Calu3 (cell line): ENCODE data around the gene HAUS8. TPM values are rescaled to one million over a fixed set of nuclear protein-coding genes. Genes with fewer than 3 reads are reported as not detected.

ENCODE experiments used
- BruUV-seq: library from RNA; stranded (reverse); fragments of 400-500 nt; replicated peaks from 2 replicates; lab custom pipeline; 2021; lab: Mats Ljungman, UMichigan
- CTCF ChIA-PET: fragments of 300-600 bp; sonication (Branson Sonifier 250); formaldehyde crosslinking; loops from one replicate; lab custom pipeline; 2022; ENCODE audit warnings: antibody characterized with exemption; lab: Charles Lee
- DNase-seq: peaks from one replicate; pipeline ENCODE4 v3.0.0; 2022
- H3K27ac Mint-ChIP-seq: one replicate; pipeline ENCODE4 v1.8.0; 2022; ENCODE audit warnings: mixed read lengths; ENCODE audit not compliant: unreplicated experiment
- H3K27me3 Mint-ChIP-seq: one replicate; pipeline ENCODE4 v1.8.0; 2022; ENCODE audit warnings: mixed read lengths; ENCODE audit not compliant: unreplicated experiment
- H3K36me3 Mint-ChIP-seq: one replicate; pipeline ENCODE4 v1.8.0; 2022; ENCODE audit warnings: mild to moderate bottlenecking, moderate library complexity, mixed read lengths; ENCODE audit not compliant: insufficient read depth, unreplicated experiment
- H3K4me1 Mint-ChIP-seq: one replicate; pipeline ENCODE4 v1.8.0; 2022; ENCODE audit warnings: mild to moderate bottlenecking, low read depth, mixed read lengths; ENCODE audit not compliant: unreplicated experiment
- H3K4me3 Mint-ChIP-seq: one replicate; pipeline ENCODE4 v1.8.0; 2022; ENCODE audit warnings: mild to moderate bottlenecking, low read depth, moderate library complexity, mixed read lengths; ENCODE audit not compliant: unreplicated experiment
- H3K9me3 Mint-ChIP-seq: one replicate; pipeline ENCODE4 v1.8.0; 2022; ENCODE audit warnings: low read depth, mixed read lengths; ENCODE audit not compliant: unreplicated experiment
- CTCF ChIP-seq: fragments of 200-600 bp; IDR thresholded peaks from one replicate; pipeline ENCODE4 v1.8.0; 2022; ENCODE audit warnings: antibody characterized with exemption; ENCODE audit not compliant: unreplicated experiment
- intact Hi-C: fragments of 100-400 bp; cut with micrococcal nuclease; formaldehyde crosslinking; loops from one replicate; pipeline ENCODE4 v1.10.0; 2022; ENCODE audit not compliant: unreplicated experiment
- total RNA-seq: library from RNA; stranded (reverse); gene quantifications from 2 replicates; pipeline ENCODE4 v1.2.3, GENCODE V29; 2022

The HAUS8 gene
- total RNA-seq, 1 experiment from 2014 or later = 20.5 TPM

- H3K4me1 Mint-ChIP-seq = peaks cover 13% of the 10 kb centered on the region
- H3K4me3 Mint-ChIP-seq = no peak overlapping the region
- BruUV-seq = no TSS peak
- H3K9me3 Mint-ChIP-seq = no peaks in the 10 kb centered on the region
- TF ChIP-seq CTCF = peak; percentile 39
- H3K36me3 Mint-ChIP-seq = peaks cover 25% of the 10 kb centered on the region
- intact Hi-C loops = no loop called here
- peak; percentile 7 for DNase-seq
- H3K27me3 Mint-ChIP-seq = no peaks in the 10 kb centered on the region
- CTCF ChIA-PET = no interaction called here
- H3K27ac Mint-ChIP-seq = no peak overlapping the region
Measured at GRCh38 chr19:17103177-17103576, 27.9 kb upstream of the HAUS8 start.

GRCh38 chr19:17101686-17102628 is 26.7 kb upstream of the HAUS8 start:
- DNase-seq = no peak
- no peak for TF ChIP-seq CTCF
- CTCF ChIA-PET = interaction anchor here (0.6 kb wide), 1 partner anchor 848 kb away, joined by 6 read pairs; no protein-coding TSS in a partner anchor
- intact Hi-C loops = no loop called here
- no peak overlapping the region for H3K4me3 Mint-ChIP-seq
- H3K9me3 Mint-ChIP-seq = no peaks in the 10 kb centered on the region
- peaks cover 12% of the 10 kb centered on the region for H3K4me1 Mint-ChIP-seq
- no peak overlapping the region for H3K27ac Mint-ChIP-seq
- no peaks in the 10 kb centered on the region for H3K27me3 Mint-ChIP-seq
- peaks cover 19% of the 10 kb centered on the region for H3K36me3 Mint-ChIP-seq
- BruUV-seq = TSS peak; percentile 10

GRCh38 chr19:17098326-17098725 is 23.1 kb upstream of the HAUS8 start:
- H3K4me1 Mint-ChIP-seq = peaks cover 12% of the 10 kb centered on the region
- H3K4me3 Mint-ChIP-seq = no peak overlapping the region
- TF ChIP-seq CTCF = no peak
- H3K9me3 Mint-ChIP-seq = no peaks in the 10 kb centered on the region
- H3K36me3 Mint-ChIP-seq = peaks cover 10% of the 10 kb centered on the region
- DNase-seq = no peak
- H3K27me3 Mint-ChIP-seq = no peaks in the 10 kb centered on the region
- intact Hi-C loops = no loop called here
- CTCF ChIA-PET = no interaction called here
- peak overlapping the region; percentile 30 for H3K27ac Mint-ChIP-seq
- BruUV-seq = no TSS peak

- no peak for TF ChIP-seq CTCF
- no peak overlapping the region for H3K27ac Mint-ChIP-seq
- H3K4me1 Mint-ChIP-seq = peaks cover 12% of the 10 kb centered on the region
- no TSS peak for BruUV-seq
- peaks cover 5% of the 10 kb centered on the region for H3K36me3 Mint-ChIP-seq
- H3K9me3 Mint-ChIP-seq = no peaks in the 10 kb centered on the region
- H3K4me3 Mint-ChIP-seq = no peak overlapping the region
- CTCF ChIA-PET = no interaction called here
- DNase-seq = peak; percentile 4
- intact Hi-C loops = no loop called here
- no peaks in the 10 kb centered on the region for H3K27me3 Mint-ChIP-seq
Measured at GRCh38 chr19:17097593-17098126, 22.4 kb upstream of the HAUS8 start.
